Measurements from ENCODE around the gene P3H3.

P3H3 gene

DNA sequence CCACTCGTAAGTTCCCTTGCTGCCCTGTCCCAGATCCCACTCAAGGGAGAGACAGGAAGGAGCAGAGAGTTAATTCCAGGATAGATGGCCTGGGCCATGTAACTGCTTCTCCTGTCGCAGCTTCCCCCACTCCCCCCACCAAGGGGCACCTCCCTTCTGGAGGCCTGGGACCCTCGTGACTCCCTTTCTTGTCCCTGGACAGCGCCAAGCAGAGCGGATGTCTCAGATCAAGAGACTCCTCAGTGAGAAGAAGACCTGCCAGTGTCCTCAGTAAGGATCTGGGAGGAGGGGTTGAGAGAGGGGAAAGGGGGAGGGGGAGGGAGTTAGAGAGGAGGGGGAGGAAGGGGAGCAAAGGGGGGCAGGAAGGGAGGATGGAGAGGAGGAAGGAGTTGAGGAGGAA is 9.6 kb upstream of the P3H3 start:
- TF ChIP-seq, protein P1, sequence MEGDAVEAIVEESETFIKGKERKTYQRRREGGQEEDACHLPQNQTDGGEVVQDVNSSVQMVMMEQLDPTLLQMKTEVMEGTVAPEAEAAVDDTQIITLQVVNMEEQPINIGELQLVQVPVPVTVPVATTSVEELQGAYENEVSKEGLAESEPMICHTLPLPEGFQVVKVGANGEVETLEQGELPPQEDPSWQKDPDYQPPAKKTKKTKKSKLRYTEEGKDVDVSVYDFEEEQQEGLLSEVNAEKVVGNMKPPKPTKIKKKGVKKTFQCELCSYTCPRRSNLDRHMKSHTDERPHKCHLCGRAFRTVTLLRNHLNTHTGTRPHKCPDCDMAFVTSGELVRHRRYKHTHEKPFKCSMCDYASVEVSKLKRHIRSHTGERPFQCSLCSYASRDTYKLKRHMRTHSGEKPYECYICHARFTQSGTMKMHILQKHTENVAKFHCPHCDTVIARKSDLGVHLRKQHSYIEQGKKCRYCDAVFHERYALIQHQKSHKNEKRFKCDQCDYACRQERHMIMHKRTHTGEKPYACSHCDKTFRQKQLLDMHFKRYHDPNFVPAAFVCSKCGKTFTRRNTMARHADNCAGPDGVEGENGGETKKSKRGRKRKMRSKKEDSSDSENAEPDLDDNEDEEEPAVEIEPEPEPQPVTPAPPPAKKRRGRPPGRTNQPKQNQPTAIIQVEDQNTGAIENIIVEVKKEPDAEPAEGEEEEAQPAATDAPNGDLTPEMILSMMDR (conservative IDR thresholded peaks at IDR 0.05; ENCODE audit: low read length): no peak
- DNase-seq (ENCODE audit: low read depth): no peak
- no peak overlapping the region for H3K4me3 ChIP-seq (ENCODE audit: low read length)

DNA sequence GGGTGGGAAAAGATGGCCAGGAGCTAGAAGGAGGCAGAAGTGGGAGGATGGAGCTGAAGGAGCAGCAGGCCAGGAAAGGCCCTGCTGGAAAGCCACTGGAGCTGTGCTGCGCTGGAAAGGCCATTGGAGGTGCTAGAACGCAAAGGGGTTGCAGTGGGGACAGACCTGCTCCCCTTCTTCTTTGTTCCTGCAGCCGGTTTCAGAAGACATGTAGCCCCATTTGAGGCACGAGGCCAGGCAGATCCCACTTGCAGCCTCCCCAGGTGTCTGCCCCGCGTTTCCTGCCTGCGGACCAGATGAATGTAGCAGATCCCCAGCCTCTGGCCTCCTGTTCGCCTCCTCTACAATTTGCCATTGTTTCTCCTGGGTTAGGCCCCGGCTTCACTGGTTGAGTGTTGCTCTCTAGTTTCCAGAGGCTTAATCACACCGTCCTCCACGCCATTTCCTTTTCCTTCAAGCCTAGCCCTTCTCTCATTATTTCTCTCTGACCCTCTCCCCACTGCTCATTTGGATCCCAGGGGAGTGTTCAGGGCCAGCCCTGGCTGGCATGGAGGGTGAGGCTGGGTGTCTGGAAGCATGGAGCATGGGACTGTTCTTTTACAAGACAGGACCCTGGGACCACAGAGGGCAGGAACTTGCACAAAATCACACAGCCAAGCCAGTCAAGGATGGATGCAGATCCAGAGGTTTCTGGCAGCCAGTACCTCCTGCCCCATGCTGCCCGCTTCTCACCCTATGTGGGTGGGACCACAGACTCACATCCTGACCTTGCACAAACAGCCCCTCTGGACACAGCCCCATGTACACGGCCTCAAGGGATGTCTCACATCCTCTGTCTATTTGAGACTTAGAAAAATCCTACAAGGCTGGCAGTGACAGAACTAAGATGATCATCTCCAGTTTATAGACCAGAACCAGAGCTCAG is 8.8 kb upstream of the P3H3 start:
- TF ChIP-seq, protein P1 (conservative IDR thresholded peaks at IDR 0.05; ENCODE audit: low read length): no peak
- DNase-seq (ENCODE audit: low read depth): no peak
- H3K4me3 ChIP-seq (ENCODE audit: low read length): no peak overlapping the region

DNA sequence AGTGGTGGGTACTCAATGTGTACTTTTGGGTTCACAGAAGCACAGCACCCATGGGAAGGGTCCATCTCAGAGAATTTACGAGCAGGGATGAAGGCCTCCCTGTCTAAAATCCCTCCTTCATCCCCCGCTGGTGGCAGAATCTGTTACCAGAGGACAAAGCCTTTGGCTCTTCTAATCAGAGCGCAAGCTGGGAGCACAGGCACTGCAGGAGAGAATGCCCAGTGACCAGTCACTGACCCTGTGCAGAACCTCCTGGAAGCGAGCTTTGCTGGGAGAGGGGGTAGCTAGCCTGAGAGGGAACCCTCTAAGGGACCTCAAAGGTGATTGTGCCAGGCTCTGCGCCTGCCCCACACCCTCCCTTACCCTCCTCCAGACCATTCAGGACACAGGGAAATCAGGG is 8.0 kb upstream of the P3H3 start:
- TF ChIP-seq, protein P1 (conservative IDR thresholded peaks at IDR 0.05; ENCODE audit: low read length): no peak
- H3K4me3 ChIP-seq (ENCODE audit: low read length): no peak overlapping the region
- no peak for DNase-seq (ENCODE audit: low read depth)

DNA sequence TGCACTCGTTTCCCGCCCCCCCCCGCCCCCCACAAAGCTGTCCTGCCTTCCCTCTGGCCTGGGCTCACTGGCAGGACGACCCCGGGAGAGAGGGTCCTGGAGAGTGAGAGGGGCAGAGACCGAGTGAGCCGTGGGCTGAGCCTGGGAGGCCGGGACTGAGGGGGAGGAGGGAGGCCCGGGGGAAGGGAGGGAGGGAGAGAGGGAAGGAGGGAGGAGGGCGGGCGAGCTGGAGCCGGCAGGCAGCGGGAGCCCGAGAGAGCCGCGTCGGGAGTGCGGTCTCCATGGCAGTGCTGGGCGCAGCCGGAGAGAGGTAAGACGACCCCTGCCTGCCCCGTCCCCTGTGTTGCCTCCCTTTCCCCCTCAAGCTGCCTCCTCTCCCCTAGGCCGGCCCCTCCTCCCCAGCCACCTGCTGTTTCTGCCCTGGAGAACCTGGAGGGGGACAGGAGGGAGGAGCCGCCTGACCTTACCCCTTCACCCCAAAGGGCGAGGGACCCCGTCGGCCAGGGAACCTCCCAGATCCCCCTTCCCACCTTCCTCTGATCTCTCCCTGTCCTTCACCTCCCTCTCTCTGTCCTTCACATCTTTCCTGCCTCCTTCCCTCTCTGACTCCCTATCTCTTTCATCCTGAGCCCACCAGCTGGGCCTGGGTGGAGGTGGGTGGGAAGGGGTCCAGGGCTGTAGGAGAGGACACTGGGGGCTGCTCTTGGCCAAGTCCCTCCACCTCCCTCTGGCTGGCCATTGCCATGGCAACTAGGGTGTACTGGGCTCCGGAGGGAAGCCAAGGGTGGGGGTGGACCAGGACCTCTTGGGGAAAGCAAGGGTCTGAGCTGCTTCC is 6.4 kb upstream of the P3H3 start, which contains the start of gene GPR162:
Gene GPR162, plus strand, starts transcription at position 231 of the 835 bp plus-strand sequence. CDS start 2,078 bp downstream, outside the sequence.
- peak; percentile 33 for DNase-seq (ENCODE audit: low read depth)

DNA sequence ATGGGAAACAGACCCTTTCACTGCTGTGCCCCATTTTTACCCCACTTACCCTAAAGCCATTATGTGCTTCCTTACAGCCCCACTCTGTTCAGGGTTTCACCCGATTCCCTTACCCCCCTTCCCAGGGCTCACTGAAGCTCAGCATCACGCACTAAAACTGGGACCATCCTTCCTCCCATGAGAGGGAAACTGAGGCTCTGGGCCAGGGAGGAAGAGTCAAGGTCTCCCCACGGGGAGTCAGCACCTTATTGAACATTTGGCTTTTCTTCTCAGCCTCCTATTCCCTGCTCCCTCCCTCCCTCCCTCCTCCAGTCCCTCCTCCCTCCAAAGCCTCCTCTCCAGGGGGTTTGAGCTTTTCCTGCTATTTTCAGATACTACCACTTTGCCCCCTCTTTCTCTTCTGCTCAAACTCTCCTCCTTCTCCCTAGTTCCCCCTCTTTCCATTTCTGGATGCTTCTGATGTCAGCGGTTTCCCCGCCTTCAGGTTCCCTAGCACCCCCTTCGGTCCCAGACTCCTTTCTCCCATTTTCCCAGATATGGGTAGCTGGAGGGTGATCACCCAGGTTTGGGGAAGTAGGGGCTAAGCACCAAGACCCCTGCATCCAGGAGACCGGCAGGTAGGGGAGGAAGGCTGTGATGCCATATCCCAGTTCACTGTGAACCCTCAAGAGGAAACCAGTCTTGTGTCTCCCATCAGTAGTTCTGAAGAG is 5.6 kb upstream of the P3H3 start:
- TF ChIP-seq, protein P1 (conservative IDR thresholded peaks at IDR 0.05; ENCODE audit: low read length): no peak
- peak overlapping the region; percentile 58 for H3K4me3 ChIP-seq (ENCODE audit: low read length)
- no peak for DNase-seq (ENCODE audit: low read depth)

More for the DNA sequence above, 6.4 kb upstream of the P3H3 start, which contains the start of gene GPR162:
- peak within 1 kb of the TSS; percentile 58 for H3K4me3 ChIP-seq (ENCODE audit: low read length)
- TF ChIP-seq, protein P1 (conservative IDR thresholded peaks at IDR 0.05; ENCODE audit: low read length): no peak

DNA sequence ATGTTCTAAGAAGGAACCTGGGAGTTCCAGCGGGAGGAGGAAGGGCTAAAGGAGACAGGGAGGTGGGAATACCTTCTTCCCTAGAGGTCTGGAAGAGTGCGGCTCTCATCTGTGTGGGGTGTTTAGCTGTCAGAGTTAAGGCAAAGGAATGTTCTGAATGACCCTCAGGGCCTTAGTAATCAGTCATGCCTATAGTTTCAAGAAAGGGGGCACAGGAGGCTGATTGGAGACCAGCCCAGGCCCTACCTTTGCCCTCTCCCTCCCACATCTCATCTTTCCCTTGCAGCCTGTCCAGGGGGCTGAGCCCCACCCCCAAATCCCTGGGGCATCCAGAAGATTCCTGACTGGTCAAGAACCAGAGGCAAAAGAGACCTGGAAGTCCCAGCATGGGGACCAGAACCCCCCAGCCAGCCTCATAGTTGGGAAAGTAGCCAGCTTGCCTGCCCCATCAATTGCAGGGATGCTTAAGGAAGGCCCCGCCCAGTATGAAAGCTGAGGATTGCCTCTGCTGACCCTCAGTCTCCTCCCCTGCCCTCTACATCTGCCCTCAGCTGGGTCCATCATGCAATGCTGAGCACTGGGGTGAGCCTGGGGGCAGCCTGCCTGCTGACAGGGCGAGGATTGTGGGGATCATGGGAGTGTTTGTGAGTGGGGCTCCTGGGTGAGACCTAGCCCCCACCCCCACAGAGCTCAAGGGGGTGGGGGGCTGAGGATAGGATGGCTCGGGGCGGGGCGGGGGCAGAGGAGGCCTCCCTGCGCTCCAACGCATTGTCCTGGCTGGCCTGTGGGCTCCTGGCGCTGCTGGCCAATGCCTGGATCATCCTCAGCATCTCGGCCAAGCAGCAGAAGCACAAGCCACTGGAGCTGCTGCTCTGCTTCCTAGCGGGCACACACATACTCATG is 4.8 kb upstream of the P3H3 start:
- DNase-seq (ENCODE audit: low read depth): no peak
- TF ChIP-seq, protein P1 (conservative IDR thresholded peaks at IDR 0.05; ENCODE audit: low read length): no peak
- no peak overlapping the region for H3K4me3 ChIP-seq (ENCODE audit: low read length)
